Activated T-cell treated with anti-CD3 and anti-CD28 coated beads for 24 hours (primary cell): ENCODE data around the gene HIP1.
"Not testable (repeated sequence)": the region's sequence is repeated elsewhere in the genome, so short reads cannot be mapped to it uniquely, and the experiment has no call there.

Experiments used
- DNase-seq: peaks from one replicate; pipeline ENCODE4 v3.0.0-alpha.2; 2020; ENCODE audit warnings: low read depth

Gene HIP1

DNA sequence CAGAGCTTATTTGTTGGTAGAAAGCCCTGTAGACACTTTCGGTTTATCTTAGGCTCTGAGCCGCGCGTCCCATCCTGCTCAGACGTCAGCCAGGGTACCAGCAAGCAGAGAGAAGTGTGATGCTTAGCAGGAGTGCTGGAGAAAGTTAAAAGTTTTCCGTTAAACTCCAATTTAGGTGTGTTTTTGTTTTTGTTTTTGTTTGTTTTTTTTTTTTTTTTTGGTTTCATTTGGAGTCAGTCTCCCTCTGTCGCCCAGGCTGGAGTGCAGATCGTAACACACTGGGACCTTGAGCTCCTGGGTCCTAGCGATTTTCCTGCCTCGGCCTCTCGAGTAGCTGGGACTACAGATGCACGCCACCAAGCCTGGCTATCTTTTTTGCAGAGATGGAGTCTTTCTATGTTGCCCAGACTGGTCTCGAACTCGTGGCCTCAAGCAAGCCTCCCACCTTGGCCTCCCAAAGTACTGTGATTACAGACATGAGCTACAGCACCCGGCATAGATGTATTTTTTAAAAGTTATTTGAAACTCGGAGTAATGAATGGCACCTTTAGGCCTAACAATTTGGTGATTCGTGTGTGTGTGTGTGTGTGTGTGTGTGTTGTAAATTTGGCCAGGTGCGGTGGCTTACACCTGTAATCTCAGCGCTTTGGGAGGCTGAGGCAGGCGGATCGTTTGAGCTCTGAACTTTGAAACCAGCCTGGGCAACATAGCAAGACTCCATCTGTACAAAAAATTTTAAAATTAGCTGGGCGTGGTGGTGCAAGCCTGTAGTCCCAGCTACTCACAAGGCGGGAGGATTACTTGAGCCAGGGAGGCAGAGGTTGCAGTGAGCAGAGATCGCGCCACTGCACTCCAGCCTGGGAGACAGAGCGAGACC, 1.3 kb upstream of the HIP1 start:
- DNase-seq, result no peak

DNA sequence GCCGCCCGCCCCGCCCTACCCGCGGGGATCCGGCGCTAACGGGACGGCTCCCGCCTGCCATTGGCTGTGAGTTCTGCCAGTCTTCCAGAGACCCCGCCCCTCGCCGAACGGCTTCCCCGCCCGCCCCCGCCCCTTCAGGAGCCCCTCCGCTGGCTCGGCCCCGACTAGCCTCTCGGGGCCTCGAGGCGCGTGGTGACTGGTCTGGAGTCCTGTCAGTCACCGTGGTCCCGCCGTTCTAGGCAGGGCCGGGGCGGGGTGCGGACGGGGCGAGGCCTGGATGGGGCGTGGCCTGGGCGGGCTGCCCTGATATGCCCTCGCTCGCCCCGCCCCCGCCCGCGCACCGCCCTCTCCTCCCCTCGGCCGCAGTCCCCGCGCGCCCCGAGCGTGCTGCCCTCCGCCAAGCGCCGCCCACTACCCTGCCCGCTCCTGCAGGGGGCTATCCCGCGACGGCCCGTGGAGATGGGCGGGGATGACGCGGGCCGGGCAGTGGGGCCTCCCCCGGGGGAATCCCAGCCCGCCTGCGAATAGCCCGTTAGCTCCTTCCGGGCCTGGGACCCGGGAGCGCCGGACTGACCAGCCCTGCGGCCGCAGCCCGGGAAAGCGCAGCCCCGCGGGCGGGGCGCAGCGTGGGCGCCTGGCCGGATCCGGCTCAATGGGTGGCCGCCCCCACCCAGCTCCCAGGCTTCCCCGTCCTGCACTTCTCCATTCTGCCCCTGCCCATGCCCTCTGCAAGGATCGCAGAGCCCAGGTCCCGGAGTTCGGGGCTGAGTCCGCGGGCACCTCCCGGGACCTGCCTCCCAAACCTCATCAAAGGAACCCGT, 444 bp upstream of the HIP1 start:
- peak; percentile 98 for DNase-seq

DNA sequence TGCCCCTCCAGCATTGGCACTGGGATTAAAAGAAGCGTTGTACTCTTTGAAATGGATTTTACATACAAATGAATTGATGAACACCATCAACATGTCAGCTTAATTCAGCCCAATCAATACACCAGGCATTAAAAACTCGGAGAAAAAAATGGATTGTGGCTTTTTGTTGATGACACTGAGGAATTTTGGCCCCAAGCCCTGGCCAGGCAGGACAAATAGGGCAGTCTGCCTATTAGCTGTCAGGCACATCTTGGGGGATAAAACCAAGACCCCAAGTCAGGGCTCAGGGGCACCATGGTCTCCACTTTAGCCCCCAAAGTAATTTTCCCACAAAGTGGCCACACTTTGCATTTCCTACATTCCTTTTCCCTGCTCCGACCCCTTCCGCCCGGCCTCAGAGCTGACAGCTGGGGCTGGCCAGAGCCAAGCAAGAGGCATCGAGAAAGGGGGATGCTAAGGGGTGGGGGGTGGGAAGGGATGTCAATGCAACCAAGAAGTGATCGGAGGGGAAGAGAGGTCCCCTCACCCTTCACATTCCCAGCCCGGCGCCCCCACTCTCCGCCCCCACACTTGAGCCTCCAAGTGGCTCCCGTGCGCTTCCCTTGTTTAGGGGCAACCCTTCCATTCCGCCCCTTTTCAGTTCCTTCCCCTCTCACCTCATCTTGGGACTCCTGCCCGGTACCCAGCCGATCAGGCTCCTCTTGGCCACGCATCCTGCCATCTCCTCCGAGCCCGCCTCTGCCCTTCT, 711 bp downstream of the HIP1 start:
- no peak for DNase-seq

DNA sequence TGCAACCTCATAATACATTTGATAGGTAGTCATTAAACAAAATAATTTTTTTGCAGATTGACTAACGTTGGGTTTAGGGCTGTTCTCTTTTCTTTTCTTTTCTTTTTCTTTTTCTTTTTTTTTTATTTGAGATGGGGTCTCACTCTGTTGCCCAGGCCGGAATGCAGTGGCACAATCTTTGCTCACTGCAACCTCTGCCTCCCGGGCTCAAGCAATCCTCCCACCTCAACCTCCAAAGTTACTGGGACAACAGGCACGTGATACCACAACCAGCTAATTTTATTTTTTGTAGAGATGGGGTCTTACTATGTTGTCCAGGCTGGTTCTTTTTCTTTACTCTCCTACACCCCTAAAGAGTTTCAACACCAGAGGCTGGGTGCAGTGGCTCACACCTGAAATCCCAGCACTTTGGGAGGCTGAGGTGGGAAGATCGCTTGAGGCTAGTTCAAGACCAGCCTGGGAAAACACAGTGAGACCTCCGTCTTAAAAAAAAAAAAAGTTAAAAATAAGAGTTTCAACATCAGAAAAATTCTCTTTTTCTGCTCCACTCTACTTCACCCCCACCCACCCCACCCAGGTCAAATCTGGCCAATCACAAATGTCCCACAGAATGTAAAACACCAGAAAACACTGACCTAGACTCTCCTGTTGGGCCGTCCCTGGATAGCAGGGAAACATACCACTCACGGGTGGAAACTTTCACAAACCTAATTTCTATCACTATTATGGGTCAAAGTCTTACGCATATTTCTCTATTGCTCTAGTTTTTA, 3.0 kb downstream of the HIP1 start:
- no peak for DNase-seq

DNA sequence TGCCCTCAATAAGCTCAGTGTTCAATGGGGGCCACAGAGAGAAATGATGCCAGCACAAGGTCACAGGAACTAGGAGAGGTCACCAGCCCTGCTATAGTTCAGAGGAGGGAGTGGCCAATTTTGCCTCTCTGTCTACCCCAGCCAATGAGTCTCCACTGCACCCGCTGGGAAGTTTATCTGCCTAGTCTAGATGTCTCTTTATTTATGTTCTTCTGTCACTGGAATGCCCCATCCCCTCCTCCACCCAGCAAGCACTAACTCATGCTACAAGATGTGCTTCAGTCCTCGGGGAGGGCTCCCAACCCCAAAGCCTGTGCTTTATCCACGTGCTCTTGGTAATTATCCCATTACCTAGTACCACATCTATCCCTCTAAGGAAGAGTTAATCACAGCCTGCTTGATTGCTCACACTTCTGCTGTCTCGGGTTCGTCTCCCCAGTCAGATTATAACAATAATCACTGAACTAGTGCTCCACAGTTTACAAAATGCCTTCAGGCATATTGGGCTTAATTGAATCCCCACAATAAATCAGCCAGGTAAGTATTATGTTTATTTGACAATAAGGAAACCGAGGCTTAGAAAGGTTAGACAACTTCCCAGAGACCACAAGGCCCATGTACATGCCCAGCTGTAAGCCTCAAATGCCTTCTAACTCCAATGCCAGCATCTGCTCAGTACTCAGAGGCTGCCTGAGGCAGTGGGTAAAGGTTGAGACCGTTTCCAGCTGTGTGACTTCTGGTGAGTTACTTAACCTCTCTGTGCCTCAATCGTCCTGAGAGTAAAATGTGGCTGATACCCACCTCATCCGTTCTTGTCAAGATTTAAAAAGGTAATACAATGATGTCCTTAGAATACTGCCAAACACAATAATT, 3.9 kb downstream of the HIP1 start:
- no peak for DNase-seq

DNA sequence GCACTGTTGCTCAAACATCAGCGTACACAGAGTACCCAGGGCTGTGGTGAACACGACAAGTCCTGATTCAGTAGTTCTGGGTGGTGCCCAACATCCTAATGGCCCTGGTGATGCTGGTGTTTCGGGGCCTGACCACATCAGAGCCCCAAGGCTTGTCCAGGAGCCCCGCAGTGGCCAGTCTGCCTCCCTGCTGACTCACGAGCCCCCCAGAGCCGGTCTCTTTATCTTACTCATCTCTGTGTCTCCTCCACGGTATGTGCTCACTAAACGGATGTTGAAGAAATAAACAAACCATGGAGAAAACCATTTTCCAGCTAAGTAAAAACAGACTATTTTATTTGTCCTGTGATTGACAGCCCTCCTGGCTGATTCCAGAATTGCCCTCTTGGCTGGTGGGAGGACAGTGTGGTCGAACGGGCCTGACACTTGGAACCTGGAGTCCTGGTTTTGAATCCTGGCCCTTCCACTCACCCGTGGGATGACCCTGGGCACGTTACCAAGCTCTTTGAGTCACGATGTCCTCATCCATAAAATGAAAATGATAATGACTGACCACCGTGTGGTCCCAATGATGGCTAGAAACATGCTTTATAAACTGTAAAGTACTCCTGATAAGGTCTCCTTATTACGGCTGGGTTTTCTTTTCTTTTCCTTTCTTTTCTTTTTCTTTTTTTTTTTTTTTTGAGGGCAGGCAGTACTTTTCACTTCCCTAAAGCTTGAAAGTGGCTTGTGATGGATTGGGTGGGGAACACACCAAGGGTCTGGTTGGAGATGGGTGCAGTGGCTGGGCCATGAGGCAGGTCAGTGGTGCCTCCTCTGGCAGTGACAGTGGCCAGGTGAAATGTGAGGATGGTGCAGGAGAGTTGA, 5.7 kb downstream of the HIP1 start:
- no peak for DNase-seq

DNA sequence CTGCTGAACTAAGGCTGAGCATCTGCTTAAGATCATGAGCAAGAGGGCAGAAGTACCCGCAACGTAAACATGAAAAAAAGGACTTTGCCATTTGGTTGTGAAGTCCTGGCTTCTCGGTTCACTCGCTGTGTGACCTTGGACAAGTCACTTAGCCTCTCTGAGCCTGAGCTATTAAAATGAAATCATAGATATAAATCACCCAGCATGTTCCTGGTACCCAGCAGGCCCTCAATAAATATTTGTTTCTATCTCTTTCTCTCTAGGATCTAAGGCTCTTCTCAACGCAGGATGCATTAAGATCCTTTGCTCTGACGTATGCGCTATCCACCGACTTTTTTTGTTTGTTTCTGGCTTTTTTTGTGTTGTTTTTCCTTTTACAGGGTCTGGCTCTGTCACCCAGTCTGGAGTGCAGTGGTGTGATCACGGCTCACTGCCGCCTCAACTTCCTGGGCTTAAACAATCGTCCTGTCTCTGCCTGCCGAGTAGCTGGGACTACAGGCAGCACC, 6.7 kb downstream of the HIP1 start:
- no peak for DNase-seq

DNA sequence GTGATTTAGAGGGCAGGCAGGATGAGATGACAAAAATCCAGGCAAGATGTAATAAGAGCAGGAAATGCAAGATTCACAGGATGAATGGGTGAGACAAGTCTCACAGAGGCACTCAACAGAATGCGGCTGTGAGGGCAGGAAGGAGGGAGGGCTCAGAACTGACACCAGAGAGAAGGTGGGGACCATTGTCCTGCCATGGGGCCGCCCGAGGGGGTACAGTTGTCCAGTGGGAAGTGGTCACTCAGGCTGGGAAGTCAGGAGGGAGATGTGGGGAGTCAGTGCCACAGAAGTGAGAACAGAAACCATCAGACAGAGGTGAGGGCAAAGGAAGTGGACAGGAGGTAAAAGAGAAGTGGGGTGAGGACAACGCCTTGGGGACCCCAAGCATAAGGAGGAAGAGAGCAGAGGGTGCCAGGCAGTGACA, 8.9 kb downstream of the HIP1 start:
- no peak for DNase-seq

DNA sequence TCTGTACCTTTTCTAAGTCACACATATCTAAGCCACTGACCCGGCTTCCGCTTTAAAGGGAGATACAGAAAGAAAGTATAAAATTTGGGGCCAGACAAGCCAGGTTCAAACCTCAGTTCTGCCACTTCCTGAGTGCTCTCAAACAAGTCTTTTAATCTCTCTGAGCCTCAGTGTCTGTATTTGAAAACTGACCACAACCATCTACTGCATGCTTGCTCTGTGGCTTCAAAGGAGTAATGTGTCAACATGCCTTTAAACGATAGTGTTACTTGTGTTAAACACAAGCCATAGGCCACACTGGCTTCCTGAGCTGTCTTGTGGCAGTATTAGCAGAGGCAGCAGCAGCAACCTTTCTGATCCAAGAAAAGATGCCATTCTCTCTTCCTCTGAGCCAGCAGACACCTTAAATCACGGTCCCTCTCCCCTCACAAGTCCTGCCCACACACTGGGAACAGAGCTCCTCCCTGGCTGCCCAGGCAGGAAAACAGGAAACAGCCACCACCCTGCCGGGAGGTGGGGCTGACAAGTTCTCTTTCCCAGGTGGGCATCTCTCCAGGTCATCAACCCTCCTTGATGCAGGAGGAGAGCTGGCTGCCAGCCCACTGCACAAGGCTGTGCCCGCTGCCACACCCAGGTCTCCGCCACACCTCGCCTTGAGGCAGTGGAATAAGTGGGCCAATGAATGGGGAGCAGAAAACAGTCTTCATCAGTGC, 10.7 kb downstream of the HIP1 start:
- DNase-seq, result no peak

DNA sequence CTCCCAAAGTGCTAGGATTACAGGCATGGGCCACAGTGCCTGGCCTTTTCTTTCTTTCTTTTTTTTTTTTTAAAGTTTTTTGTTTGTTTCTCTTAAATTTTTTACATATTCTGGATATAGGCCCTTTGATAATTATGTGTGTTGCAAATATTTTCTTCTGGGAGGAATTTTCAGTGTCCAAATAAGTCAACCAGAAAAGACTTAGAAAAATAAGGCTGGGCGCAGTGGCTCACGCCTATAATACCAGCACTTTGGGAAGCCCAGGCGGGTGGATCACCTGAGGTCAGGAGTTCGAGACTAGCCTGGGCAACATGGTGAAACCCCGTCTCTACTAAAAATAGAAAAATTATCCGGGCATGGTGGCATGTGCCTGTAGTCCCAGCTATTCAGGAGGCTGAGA, 11.4 kb downstream of the HIP1 start:
- not testable (repeated sequence) for DNase-seq

DNA sequence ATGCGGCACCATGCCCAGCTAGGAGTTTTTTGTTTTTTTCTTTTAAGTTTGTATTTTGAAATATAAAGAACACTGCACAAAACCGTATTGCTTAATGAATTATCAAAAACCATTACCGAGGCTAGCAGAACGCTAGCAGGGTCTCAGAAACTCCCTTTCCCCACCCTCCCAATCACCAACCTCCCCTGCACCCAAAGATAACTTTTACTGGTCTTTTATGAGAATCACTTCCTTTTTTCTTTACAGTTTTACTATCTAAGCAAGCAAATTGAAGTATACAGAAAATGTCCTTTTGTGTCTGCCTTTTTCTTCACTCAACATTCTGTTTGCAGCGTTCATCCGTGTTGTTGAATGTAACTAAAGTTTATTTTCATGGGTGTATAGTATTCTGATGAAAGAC, 13.4 kb downstream of the HIP1 start:
- no peak for DNase-seq

DNA sequence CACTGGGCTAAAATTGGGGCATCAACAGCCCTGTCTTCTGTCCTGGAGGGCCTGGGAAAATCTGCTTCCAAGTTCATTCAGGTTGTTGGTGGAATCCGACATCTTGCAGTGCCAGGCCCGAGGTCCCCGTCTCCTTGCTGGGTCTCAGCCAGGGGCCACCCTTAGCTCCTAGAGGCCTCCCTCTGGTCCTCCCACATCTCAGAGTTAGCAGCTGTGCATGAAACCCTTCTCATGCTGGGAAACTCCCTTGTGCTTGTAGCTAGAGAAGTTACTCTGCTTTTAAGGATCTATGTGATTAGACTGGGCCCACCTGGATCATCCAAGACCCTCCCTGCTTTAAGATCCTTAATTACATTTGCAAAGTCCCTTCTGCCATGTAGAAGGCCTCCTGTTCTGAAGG, 15.3 kb downstream of the HIP1 start:
- no peak for DNase-seq

DNA sequence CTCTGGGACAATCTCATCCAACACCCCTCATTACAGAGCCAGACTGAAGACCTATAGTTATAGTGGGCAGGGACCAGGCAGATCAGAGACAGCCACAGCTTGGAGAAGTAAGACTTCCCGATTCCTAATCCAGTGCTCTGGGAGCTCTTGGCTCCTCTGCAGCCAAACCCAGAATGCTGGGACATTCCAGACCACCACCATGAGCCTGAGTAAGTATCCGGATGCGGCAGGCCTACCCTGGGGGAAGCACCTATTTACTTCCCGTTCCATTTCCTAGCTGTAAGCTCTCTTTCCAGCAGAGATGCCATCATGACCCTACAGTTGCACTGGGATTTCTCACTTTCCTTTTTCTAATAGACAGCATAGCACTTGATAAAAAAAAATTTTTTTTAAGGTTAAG, 16.4 kb downstream of the HIP1 start:
- DNase-seq, result no peak

DNA sequence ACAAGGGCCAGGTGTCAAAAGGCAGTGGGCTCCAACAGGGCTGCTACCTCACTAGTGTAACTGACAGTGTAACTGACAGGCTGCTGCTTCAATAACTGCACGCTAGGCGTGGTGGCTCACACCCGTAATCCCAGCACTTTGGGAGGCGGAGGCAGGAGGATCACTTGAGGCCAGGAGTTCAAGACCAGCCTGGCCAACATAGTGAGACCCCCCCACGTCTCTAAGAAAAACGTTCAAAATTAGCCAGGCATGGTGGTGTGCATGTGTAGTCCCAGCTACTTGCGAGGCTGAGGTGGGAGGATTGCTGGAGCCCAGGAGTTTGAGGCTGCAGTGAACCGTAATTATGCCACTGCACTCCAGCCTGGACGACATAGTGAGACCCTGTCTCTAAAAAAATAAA, 16.8 kb downstream of the HIP1 start:
- DNase-seq, result not testable (repeated sequence)

DNA sequence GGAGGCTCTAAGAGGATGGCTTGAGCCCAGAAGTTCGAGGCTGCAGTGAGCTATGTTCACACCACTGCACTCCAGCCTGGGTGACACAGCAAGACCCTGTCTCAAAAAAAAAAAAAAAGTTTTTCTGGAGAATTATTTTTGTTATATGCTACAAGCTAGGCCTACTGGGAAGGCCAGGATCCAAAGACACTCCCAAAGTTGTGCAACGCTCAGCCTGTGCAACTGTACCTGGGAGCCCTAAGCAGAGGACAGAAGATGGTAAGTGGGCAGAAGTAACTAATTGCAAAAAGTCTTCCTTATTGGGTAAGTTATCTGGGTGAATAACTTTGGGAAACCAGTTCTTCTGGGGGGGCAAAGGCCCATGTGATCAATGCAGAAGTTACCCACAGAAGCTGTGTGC, 17.3 kb downstream of the HIP1 start:
- DNase-seq, result no peak

DNA sequence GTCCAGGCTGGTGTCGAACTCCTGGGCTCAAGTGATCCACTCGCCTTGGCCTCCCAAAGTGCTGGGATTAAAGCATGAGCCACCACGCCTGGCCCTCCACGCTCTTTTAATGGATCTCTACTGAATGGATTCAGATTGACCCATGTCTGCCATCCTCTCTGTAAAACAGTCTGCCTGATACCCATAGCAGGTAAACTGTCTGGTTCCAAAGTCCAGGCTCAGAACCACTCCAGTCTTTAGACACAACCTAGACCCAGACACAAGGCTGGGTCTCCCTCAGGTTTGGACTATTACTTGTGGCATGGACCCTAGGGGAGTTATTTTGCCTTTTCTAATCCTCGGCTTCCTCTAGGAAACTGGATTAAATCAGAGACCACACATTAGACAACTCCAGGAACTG, 19.1 kb downstream of the HIP1 start:
- no peak for DNase-seq

DNA sequence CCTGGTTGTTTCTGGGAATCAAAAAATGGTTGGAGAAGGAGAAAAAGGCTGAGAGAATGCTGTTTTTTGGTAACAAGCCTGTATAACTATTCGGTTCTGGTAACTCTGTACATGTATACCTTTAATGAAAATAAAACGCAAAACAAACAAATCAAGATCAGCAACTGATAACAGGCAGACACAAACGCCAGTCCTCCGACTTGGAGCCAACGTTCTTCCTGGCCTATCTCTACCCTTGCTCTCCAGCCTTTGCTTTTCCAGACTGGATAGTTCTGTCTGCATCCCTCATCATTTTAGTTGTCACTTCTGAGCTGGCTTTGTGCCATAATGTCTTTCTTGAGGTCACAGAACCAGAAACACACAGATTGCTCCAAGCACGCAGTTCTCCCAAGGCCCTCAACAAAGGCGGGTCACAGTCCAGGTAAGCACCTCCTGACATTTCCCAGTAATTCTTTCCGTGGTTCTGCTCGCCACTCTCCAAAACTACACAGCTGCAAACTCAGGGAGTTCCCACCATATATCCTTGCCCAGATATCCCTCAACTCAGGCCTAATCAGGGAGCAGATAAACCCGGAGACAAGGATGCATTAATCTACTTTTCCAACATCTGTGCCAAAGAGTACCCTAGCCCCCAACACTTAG, 20.2 kb downstream of the HIP1 start:
- no peak for DNase-seq

DNA sequence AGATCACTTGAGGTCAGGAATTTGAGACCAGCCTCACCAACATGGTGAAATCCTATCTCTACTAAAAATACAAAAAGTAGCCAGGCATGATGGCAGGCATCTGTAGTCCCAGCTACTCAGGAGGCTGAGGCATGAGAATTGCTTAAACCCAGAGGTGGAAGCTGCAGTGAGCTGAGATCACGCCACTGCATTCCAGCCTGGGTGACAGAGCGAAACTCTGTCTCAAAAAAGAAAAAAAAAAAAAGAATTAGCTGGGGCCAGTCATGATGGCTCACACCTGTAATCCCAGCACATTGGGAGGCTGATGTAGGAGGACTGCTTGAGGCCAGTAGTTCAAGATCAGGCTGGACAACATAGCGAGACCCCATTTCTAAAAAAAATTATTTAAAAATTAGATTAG, 21.0 kb downstream of the HIP1 start:
- DNase-seq, result not testable (repeated sequence)
